ENCODE results near the gene ACAN. TPM values are rescaled to one million over a fixed set of nuclear protein-coding genes. Genes with fewer than 3 reads are reported as not detected.

The ACAN gene
- total RNA-seq, 2 donors from 2014 or later = 0.14 to 4.7 TPM

GRCh38 chr15:88887068-88887580, 83.9 kb downstream of the ACAN start:
- no peak for DNase-seq (ENCODE audit: low spot score)
- TF ChIP-seq POLR2A (IDR thresholded peaks at IDR 0.05) (no peak), CTCF (IDR thresholded peaks at IDR 0.05) (no peak), POLR2AphosphoS5 (IDR thresholded peaks at IDR 0.05) (no peak)
- no peak overlapping the region for H3K4me3 ChIP-seq
- no peaks in the 10 kb centered on the region for H3K27me3 ChIP-seq (replicated peaks; ENCODE audit: insufficient read depth)
- H3K36me3 ChIP-seq = no peaks in the 10 kb centered on the region
- intact Hi-C loops (cut with DNase I) = no loop called here
- no peaks in the 10 kb centered on the region for H3K9me3 ChIP-seq
- 93% methylated on average over 18 of the region's 18 CpGs for WGBS
- H3K27ac ChIP-seq = no peak overlapping the region
- no peaks in the 10 kb centered on the region for H3K4me1 ChIP-seq (replicated peaks)

GRCh38 chr15:88888719-88889118, 85.5 kb downstream of the ACAN start:
- H3K4me3 ChIP-seq = no peak overlapping the region
- intact Hi-C loops (cut with DNase I) = no loop called here
- no peaks in the 10 kb centered on the region for H3K36me3 ChIP-seq
- WGBS = 81% methylated on average over 5 of the region's 5 CpGs
- TF ChIP-seq CTCF (IDR thresholded peaks at IDR 0.05) (no peak), POLR2A (IDR thresholded peaks at IDR 0.05) (no peak), POLR2AphosphoS5 (IDR thresholded peaks at IDR 0.05) (no peak)
- H3K27me3 ChIP-seq (replicated peaks; ENCODE audit: insufficient read depth) = no peaks in the 10 kb centered on the region
- DNase-seq (ENCODE audit: low spot score) = no peak
- H3K27ac ChIP-seq = no peak overlapping the region
- H3K9me3 ChIP-seq = no peaks in the 10 kb centered on the region
- no peaks in the 10 kb centered on the region for H3K4me1 ChIP-seq (replicated peaks)

- Histone ChIP-seq H3K27me3 (replicated peaks; ENCODE audit: insufficient read depth) (no peaks in the 10 kb centered on the region), H3K27ac (no peak overlapping the region), H3K9me3 (no peaks in the 10 kb centered on the region), H3K36me3 (no peaks in the 10 kb centered on the region), H3K4me3 (no peak overlapping the region), H3K4me1 (replicated peaks) (no peaks in the 10 kb centered on the region)
- no peak for TF ChIP-seq POLR2A (IDR thresholded peaks at IDR 0.05)
- no peak for TF ChIP-seq CTCF (IDR thresholded peaks at IDR 0.05)
- no peak for TF ChIP-seq POLR2AphosphoS5 (IDR thresholded peaks at IDR 0.05)
- 78% methylated on average over 4 of the region's 4 CpGs for WGBS
- no peak for DNase-seq (ENCODE audit: low spot score)
- intact Hi-C loops (cut with DNase I) = loop anchor here (10.0 kb wide), 1 partner anchor 434 kb away; no protein-coding TSS in a partner anchor
Measured at GRCh38 chr15:88890495-88890894, 87.3 kb downstream of the ACAN start.

- no peaks in the 10 kb centered on the region for H3K4me1 ChIP-seq (replicated peaks)
- no peaks in the 10 kb centered on the region for H3K36me3 ChIP-seq
- H3K4me3 ChIP-seq = no peak overlapping the region
- intact Hi-C loops (cut with DNase I) = loop anchor here (10.0 kb wide), 1 partner anchor 433 kb away; no protein-coding TSS in a partner anchor
- TF ChIP-seq POLR2A (IDR thresholded peaks at IDR 0.05) = no peak
- TF ChIP-seq POLR2AphosphoS5 (IDR thresholded peaks at IDR 0.05) = no peak
- no peak for TF ChIP-seq CTCF (IDR thresholded peaks at IDR 0.05)
- H3K27me3 ChIP-seq (replicated peaks; ENCODE audit: insufficient read depth) = no peaks in the 10 kb centered on the region
- WGBS = 78% methylated on average over 7 of the region's 7 CpGs
- H3K27ac ChIP-seq = no peak overlapping the region
- no peaks in the 10 kb centered on the region for H3K9me3 ChIP-seq
- no peak for DNase-seq (ENCODE audit: low spot score)
Measured at GRCh38 chr15:88891540-88892254, 88.5 kb downstream of the ACAN start.
